Measurements from ENCODE around the gene PPP6C. TPM values are rescaled to one million over a fixed set of nuclear protein-coding genes. Genes with fewer than 3 reads are reported as not detected.
"Not testable (repeated sequence)": the region's sequence is repeated elsewhere in the genome, so short reads cannot be mapped to it uniquely, and the experiment has no call there.

PPP6C gene
- total RNA-seq, 2 experiments from 2014 or later = 50.3 to 54.3 TPM

DNA sequence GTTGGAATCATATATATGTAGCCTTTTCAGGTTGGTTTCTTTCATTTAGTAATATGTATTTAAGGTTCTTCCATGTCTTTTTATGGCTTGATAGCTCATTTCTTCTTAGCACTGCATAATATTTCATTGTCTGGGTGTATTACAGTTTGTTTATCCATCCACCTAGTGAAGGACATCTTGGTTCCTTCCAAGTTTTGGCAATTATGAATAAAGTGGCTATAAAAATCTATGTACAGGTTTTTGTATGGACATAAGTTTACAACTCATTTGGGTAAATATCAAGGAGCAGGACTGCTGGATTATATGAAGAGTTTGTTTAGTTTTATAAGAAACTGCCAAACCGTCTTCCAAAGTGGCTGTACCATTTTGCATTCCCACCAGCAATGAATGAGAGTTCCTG is 11.7 kb downstream of the PPP6C start:
- H3K9me3 Mint-ChIP-seq = peaks cover 3% of the 10 kb centered on the region
- no peaks in the 10 kb centered on the region for H3K27me3 Mint-ChIP-seq
- peaks cover 26% of the 10 kb centered on the region for H3K4me1 Mint-ChIP-seq
- H3K4me3 Mint-ChIP-seq = no peak overlapping the region
- ChIA-PET CTCF (interaction anchor here (1.6 kb wide), 1 partner anchor 63 kb away, joined by 3 read pairs; the partner anchor contains the start of gene HSPA5), POLR2A (no interaction called here)
- DNase-seq = no peak
- no peak overlapping the region for H3K27ac Mint-ChIP-seq
- H3K36me3 Mint-ChIP-seq (ENCODE audit: low read depth) = peaks cover 12% of the 10 kb centered on the region

- H3K9me3 Mint-ChIP-seq = no peaks in the 10 kb centered on the region
- H3K27me3 Mint-ChIP-seq = no peaks in the 10 kb centered on the region
- DNase-seq = no peak
- peaks cover 26% of the 10 kb centered on the region for H3K4me1 Mint-ChIP-seq
- H3K4me3 Mint-ChIP-seq = no peak overlapping the region
- ChIA-PET CTCF (no interaction called here), POLR2A (no interaction called here)
- no peak overlapping the region for H3K27ac Mint-ChIP-seq
- peaks cover 7% of the 10 kb centered on the region for H3K36me3 Mint-ChIP-seq (ENCODE audit: low read depth)
These were observed 13.0 kb downstream of the PPP6C start for GRCh38 chr9:125176636-125177035.

DNA sequence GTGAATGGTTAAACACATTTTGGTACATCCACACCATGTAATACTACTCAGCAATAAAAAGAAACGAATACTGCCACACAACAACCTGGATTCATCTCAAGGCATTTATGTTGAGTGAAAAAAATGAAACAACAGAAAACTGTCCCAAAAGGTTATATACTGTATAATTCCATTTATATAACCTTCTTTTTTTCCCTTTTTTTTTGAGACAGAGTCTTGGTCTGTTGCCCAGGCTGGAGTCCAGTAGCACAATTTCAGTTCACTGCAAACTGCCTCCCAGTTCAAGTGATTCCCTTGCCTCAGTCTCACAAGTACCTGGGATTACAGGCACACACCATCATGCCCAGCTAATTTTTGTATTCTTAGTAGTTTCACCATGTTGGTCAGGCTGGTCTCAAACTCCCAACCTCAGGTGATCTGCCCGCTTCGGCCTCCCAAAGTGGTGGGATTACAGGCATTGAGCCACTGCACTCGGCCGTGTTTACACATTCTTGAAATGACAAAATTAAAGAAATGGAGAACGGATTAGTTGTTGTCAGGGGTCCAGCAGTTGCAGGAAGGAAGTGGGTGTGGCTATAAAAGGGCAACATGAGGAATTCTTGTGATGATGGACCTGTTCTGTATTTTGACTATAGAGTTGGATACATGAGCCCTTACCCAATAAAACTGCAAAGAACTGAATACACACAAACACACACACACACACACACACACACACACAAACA is 17.4 kb downstream of the PPP6C start:
- Mint-ChIP-seq H3K9me3 (no peaks in the 10 kb centered on the region), H3K27ac (peak overlapping the region; percentile 58), H3K36me3 (ENCODE audit: low read depth) (peaks cover 18% of the 10 kb centered on the region), H3K4me3 (no peak overlapping the region), H3K4me1 (peaks cover 15% of the 10 kb centered on the region), H3K27me3 (no peaks in the 10 kb centered on the region)
- POLR2A ChIA-PET = no interaction called here
- no peak for DNase-seq
- CTCF ChIA-PET = interaction anchor here (0.6 kb wide), 1 partner anchor 11 kb away, joined by 3 read pairs; no protein-coding TSS in a partner anchor

DNA sequence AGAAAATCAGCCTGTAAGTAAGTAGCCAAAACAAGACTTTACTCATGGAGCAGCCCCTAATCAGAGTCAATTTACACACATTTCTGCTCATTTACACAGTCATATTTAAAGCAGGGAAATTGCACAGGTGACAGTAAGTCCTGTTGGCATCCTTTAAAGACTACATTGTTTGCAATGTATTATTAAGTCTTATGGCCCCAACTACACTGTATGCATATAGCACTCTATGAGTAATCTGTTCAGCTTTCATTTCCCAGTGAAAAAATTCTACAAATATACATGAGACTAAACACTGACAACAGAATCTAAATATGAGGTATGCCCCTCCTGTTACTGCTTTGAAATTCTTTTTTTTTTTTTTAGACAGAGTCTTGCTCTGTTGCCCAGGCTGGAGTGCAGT is 19.7 kb downstream of the PPP6C start:
- peaks cover 12% of the 10 kb centered on the region for H3K4me1 Mint-ChIP-seq
- DNase-seq = no peak
- peaks cover 22% of the 10 kb centered on the region for H3K36me3 Mint-ChIP-seq (ENCODE audit: low read depth)
- CTCF ChIA-PET = interaction anchor here (0.6 kb wide), 2 partner anchors 34 to 194 kb away, joined by 3 to 4 read pairs; no protein-coding TSS in a partner anchor
- no peak overlapping the region for H3K4me3 Mint-ChIP-seq
- H3K27me3 Mint-ChIP-seq = no peaks in the 10 kb centered on the region
- no peaks in the 10 kb centered on the region for H3K9me3 Mint-ChIP-seq
- POLR2A ChIA-PET = no interaction called here
- no peak overlapping the region for H3K27ac Mint-ChIP-seq

DNA sequence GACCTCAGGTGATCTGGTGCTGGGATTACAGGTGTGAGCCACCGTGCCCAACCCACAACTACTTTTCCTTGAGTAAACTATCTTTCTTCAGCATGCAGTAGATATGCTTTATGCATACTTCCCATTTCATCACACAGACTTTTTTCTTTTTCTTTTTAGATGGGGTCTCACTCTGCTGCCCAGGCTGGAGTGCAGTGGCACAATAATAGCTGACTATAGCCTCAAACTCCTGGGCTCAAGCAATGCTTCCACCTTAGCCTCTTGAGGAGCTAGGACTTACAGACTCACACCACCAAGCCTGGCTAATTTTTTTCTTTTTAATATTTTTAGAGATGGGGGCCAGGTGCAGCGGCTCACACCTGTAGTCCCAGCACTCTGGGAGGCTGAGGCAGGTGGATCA is 22.8 kb downstream of the PPP6C start:
- H3K27ac Mint-ChIP-seq = no peak overlapping the region
- no peak overlapping the region for H3K4me3 Mint-ChIP-seq
- ChIA-PET POLR2A (interaction anchor here (0.7 kb wide), 1 partner anchor 110 kb away, joined by 3 read pairs; no protein-coding TSS in a partner anchor), CTCF (interaction anchor here (0.7 to 0.9 kb wide), 2 partner anchors 12 to 565 kb away, joined by 3 to 4 read pairs; no protein-coding TSS in a partner anchor)
- H3K27me3 Mint-ChIP-seq = no peaks in the 10 kb centered on the region
- H3K36me3 Mint-ChIP-seq (ENCODE audit: low read depth) = peaks cover 24% of the 10 kb centered on the region
- DNase-seq = no peak
- peaks cover 3% of the 10 kb centered on the region for H3K4me1 Mint-ChIP-seq
- no peaks in the 10 kb centered on the region for H3K9me3 Mint-ChIP-seq

- not testable (repeated sequence) for H3K4me1 Mint-ChIP-seq, H3K27me3 Mint-ChIP-seq, H3K9me3 Mint-ChIP-seq, H3K4me3 Mint-ChIP-seq, DNase-seq, H3K27ac Mint-ChIP-seq
- POLR2A ChIA-PET = interaction anchor here (0.8 kb wide), 1 partner anchor 196 kb away, joined by 4 read pairs; no protein-coding TSS in a partner anchor
- peaks cover 20% of the 10 kb centered on the region for H3K36me3 Mint-ChIP-seq (ENCODE audit: low read depth)
- CTCF ChIA-PET = interaction anchor here (0.5 kb wide), 1 partner anchor 24 kb away, joined by 3 read pairs; no protein-coding TSS in a partner anchor
These were observed 26.7 kb downstream of the PPP6C start for GRCh38 chr9:125162891-125163290.

DNA sequence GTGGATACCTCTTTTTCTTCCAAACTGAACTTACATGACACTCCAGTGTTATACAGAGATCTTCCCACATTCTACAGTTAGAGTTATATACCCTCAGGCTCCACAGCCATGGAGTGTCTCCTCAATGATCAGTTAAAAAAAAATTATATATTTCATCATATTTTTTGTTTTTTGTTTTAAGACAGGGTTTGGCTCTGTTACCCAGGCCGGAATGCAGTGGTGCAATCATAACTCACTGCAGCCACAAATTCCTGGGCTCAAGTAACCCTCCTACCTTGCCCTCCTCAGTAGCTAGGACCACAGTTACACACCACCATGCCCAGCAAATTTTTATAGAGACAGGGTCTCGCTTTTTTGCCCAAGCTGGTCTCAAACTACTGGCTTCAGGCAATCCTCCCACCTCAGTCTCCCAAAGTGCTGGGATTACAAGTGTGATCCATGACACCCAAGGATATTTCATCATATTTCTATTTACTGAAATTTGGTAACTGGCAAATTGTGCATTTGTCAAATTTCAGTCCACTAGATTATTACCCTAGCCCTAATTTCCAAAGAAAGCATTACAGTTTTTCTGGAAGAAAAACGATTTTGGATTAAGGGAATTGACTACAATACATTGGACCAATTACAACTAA is 28.2 kb downstream of the PPP6C start:
- ChIA-PET POLR2A (no interaction called here), CTCF (interaction anchor here (0.8 to 1.1 kb wide), 3 partner anchors 11 to 49 kb away, joined by 3 to 6 read pairs (median 3); partner anchors contain the start of gene SCAI)
- Mint-ChIP-seq H3K27me3 (no peaks in the 10 kb centered on the region), H3K36me3 (ENCODE audit: low read depth) (peaks cover 28% of the 10 kb centered on the region), H3K4me3 (no peak overlapping the region), H3K27ac (no peak overlapping the region), H3K9me3 (no peaks in the 10 kb centered on the region), H3K4me1 (no peaks in the 10 kb centered on the region)
- DNase-seq = no peak

DNA sequence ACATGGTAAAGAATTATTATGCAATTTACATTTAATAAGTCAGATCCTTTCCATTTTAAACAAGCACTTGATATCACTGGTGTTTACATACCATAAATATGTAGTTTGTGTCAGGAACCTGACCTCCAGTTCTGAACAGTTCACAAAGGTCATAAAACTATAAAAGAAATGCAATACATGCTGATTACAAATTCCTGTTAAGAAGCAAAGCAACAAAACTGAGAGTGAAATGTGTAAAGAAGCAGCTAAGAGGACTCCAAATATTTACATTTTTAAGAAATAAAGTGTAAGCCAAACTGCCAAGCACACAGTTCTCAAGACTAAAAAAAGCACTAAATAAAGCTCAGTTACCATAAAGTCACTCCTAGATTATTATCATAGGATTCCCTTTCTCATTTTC is 28.9 kb downstream of the PPP6C start:
- CTCF ChIA-PET = interaction anchor here (1.1 kb wide), 1 partner anchor 17 kb away, joined by 6 read pairs; the partner anchor contains the start of gene SCAI
- H3K36me3 Mint-ChIP-seq (ENCODE audit: low read depth) = peaks cover 28% of the 10 kb centered on the region
- POLR2A ChIA-PET = no interaction called here

GRCh38 chr9:125156551-125156950 is 33.1 kb downstream of the PPP6C start:
- Mint-ChIP-seq H3K4me1 (no peaks in the 10 kb centered on the region), H3K27ac (no peak overlapping the region), H3K36me3 (ENCODE audit: low read depth) (peaks cover 39% of the 10 kb centered on the region), H3K27me3 (no peaks in the 10 kb centered on the region), H3K9me3 (no peaks in the 10 kb centered on the region), H3K4me3 (no peak overlapping the region)
- DNase-seq = no peak
- ChIA-PET CTCF (interaction anchor here (1.0 kb wide), 1 partner anchor 11 kb away, joined by 3 read pairs; no protein-coding TSS in a partner anchor), POLR2A (no interaction called here)

More for the DNA sequence above, 28.9 kb downstream of the PPP6C start:
- Mint-ChIP-seq H3K4me1 (no peaks in the 10 kb centered on the region), H3K27ac (no peak overlapping the region), H3K9me3 (no peaks in the 10 kb centered on the region), H3K4me3 (no peak overlapping the region), H3K27me3 (no peaks in the 10 kb centered on the region)
- no peak for DNase-seq

DNA sequence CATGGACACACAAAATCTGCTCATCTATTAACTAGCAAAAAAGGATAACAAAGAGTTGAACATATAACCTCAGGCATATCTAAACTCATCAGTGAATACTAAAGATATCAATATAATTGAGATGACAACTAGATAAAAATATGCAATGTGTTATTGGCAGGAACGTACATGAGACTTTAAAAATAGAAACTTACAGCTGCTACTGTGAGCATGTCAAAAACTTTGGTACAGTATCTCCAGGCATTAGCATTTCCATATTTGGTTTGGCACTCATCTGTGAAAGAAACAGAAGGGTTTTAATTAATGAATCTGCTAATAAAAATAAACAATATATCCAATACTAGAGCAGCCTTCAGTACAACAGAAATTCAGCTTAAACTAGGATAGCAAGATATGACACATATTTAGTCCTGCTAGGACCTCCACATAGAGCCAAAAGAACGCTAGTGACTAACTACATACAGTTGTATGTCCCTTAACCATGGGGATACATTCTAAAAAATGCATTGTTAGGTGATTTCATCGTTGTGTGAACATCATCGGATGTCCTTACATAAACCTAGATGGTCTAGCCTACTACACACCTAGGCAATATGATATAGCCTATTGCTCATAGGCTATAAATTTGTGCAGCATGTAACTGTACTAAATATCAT is 35.8 kb downstream of the PPP6C start:
- Mint-ChIP-seq H3K4me3 (no peak overlapping the region), H3K27ac (no peak overlapping the region), H3K36me3 (ENCODE audit: low read depth) (peaks cover 46% of the 10 kb centered on the region), H3K9me3 (no peaks in the 10 kb centered on the region), H3K4me1 (peaks cover 7% of the 10 kb centered on the region), H3K27me3 (no peaks in the 10 kb centered on the region)
- no peak for DNase-seq
- ChIA-PET CTCF (interaction anchor here (0.7 to 1.7 kb wide), 2 partner anchors 11 to 13 kb away, joined by 3 to 4 read pairs; no protein-coding TSS in a partner anchor), POLR2A (no interaction called here)

DNA sequence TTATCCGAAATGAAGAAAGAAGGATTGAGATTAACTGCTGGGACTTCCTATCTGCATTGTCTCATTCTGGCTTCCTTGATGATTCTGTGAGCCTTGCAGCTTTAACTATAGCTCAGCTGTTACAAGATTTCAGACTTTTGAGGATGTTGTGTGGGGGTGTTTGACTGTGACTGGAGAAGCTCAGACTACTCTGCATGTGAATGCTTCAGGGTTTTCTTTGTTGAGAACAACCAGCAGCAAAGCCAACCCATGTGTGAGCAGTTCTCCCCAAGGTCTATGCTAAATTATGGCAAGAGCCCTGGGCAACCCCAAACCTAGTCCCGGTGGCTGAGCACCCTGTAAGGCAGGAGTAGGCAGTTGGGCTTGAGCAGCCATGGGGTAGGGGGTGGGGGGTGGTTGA is 37.9 kb downstream of the PPP6C start:
- H3K4me3 Mint-ChIP-seq = no peak overlapping the region
- no peaks in the 10 kb centered on the region for H3K9me3 Mint-ChIP-seq
- no peaks in the 10 kb centered on the region for H3K27me3 Mint-ChIP-seq
- no peak for DNase-seq
- ChIA-PET POLR2A (no interaction called here), CTCF (interaction anchor here (0.7 kb wide), 1 partner anchor 26 kb away, joined by 3 read pairs; no protein-coding TSS in a partner anchor)
- peaks cover 10% of the 10 kb centered on the region for H3K4me1 Mint-ChIP-seq
- peaks cover 37% of the 10 kb centered on the region for H3K36me3 Mint-ChIP-seq (ENCODE audit: low read depth)
- no peak overlapping the region for H3K27ac Mint-ChIP-seq

DNA sequence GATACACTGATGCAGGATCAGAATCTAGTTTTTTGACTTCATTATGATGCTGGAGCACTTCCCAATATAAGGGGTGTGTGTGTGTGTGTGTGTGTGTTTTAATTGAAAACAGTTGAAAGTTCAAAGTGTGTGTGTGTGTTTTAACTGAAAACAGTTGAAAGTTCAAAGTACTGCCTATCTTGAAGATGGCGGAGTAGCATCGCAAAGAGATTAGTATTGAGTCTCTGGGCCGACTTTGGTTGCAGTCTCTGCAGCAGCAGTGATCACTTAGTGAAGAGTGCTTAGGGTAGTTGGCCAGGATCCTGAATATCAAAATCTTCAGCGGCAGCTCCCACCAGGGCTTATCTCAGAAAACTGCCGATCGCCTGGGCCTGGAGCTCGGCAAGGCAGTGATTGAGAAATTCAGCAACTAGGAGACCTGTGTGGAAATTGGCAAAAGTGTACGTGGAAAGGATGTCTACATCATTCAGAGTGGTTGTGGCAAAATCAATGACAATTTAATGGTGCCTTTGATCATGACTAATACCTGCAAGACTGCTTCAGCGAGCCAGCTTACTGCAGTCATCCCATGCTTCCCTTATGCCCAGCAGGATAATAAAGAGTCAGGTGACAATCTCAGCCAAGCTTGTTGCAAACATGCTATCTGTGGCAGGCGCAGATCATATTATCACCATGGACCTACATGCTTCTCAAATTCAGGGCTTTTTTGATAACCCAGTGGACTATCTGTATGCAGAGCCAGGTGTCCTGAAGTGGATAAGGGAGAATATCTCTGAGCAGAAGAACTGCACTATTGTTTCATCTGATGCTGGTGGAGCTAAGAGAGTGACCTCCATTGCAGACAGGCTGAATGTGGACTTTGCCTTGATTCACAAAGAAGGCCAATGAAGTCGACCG is 39.0 kb downstream of the PPP6C start:
- DNase-seq = no peak
- peaks cover 16% of the 10 kb centered on the region for H3K4me1 Mint-ChIP-seq
- H3K27me3 Mint-ChIP-seq = no peaks in the 10 kb centered on the region
- H3K4me3 Mint-ChIP-seq = no peak overlapping the region
- POLR2A ChIA-PET = no interaction called here
- H3K36me3 Mint-ChIP-seq (ENCODE audit: low read depth) = peaks cover 37% of the 10 kb centered on the region
- no peaks in the 10 kb centered on the region for H3K9me3 Mint-ChIP-seq
- H3K27ac Mint-ChIP-seq = no peak overlapping the region
- CTCF ChIA-PET = interaction anchor here (0.7 to 0.8 kb wide), 2 partner anchors 8 to 25 kb away, joined by 3 read pairs; no protein-coding TSS in a partner anchor
